ENCODE results near the gene HPDL.
A peak's percentile ranks its signal among the peaks of the same experiment; 100 is the strongest.
"Not testable (repeated sequence)": the region's sequence is repeated elsewhere in the genome, so short reads cannot be mapped to it uniquely, and the experiment has no call there.

Gene HPDL

GRCh38 chr1:45354838-45355237 is 28.1 kb downstream of the HPDL start:
- no peak for DNase-seq

GRCh38 chr1:45355683-45356082 is 29.0 kb downstream of the HPDL start:
- DNase-seq: no peak

GRCh38 chr1:45356186-45356585 is 29.5 kb downstream of the HPDL start:
- no peak for DNase-seq

- DNase-seq: peak; percentile 50
Observed at GRCh38 chr1:45359882-45360513, 33.3 kb downstream of the HPDL start.

GRCh38 chr1:45360981-45361380 is 34.3 kb downstream of the HPDL start:
- DNase-seq: not testable (repeated sequence)

GRCh38 chr1:45364294-45364693 is 37.6 kb downstream of the HPDL start:
- no peak for DNase-seq

GRCh38 chr1:45365051-45365450 is 38.4 kb downstream of the HPDL start:
- DNase-seq: no peak

- DNase-seq: no peak
Observed at GRCh38 chr1:45370575-45370974, 43.9 kb downstream of the HPDL start.

- no peak for DNase-seq
Observed at GRCh38 chr1:45373573-45373972, 46.9 kb downstream of the HPDL start.

GRCh38 chr1:45375104-45376090 is 48.7 kb downstream of the HPDL start:
- DNase-seq: no peak

GRCh38 chr1:45378184-45378583 is 51.5 kb downstream of the HPDL start:
- DNase-seq: no peak

All from activated naive CD4-positive, alpha-beta T cell treated with Interleukin-2 at 50 U/mL for 16 hours (primary cell).